ENCODE data around the gene XYLB.

- TF ChIP-seq CTCF (IDR thresholded peaks at IDR 0.05) (no peak), EP300 (IDR thresholded peaks at IDR 0.05) (no peak)
Measured at GRCh38 chr3:38375488-38376097, 29.0 kb downstream of the XYLB start.

All from upper lobe of left lung (tissue), 4 donors.